ENCODE data around the gene DDX6. TPM values are rescaled to one million over a fixed set of nuclear protein-coding genes. Genes with fewer than 3 reads are reported as not detected.
"Not testable (repeated sequence)": the region's sequence is repeated elsewhere in the genome, so short reads cannot be mapped to it uniquely, and the experiment has no call there.

DDX6 gene
- total and polyA plus RNA-seq, 3 donors from 2014 or later, result 63.5 to 124 (median 105) TPM

DNA sequence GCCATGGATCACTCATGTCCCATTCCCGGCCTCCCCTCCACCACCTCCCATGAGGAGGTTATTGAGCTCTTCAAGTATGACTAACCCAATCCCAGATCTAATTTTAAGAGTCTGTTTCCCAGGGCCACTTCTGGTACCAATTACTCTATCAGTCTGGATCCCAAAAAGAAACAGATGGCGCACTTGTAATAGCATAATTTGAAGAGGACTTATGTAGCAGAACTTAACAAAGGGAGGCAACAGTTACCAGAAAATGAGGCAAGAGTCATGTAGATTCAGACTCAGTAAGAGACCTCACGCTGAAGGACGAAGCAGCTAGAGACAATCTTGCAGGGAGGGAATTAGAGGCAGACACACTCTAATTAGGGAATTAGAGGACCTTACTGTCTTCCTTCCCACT is 46.9 kb downstream of the DDX6 start:
- no peaks in the 10 kb centered on the region for H3K36me3 ChIP-seq (ENCODE audit: low read depth, missing control alignments)
- peaks cover 2% of the 10 kb centered on the region for H3K4me1 ChIP-seq
- DNase-seq, result no peak
- no peak overlapping the region for H3K27ac ChIP-seq
- no peak overlapping the region for H3K4me3 ChIP-seq
- TF ChIP-seq CTCF (IDR thresholded peaks at IDR 0.05), result no peak
- no peak for TF ChIP-seq POLR2A (IDR thresholded peaks at IDR 0.05)
- no peaks in the 10 kb centered on the region for H3K9me3 ChIP-seq
- intact Hi-C loops (cut with DNase I; ENCODE audit: low total_unique reads), result no loop called here
- no peaks in the 10 kb centered on the region for H3K27me3 ChIP-seq
- WGBS, 2 donors, result 85 to 91% methylated on average over 4 of the region's 4 CpGs

- Histone ChIP-seq H3K27ac (no peak overlapping the region), H3K4me3 (no peak overlapping the region), H3K36me3 (ENCODE audit: low read depth, missing control alignments) (no peaks in the 10 kb centered on the region), H3K4me1 (no peaks in the 10 kb centered on the region), H3K9me3 (no peaks in the 10 kb centered on the region), H3K27me3 (no peaks in the 10 kb centered on the region)
- intact Hi-C loops (cut with DNase I; ENCODE audit: low total_unique reads), result no loop called here
- TF ChIP-seq POLR2A (IDR thresholded peaks at IDR 0.05), result no peak
- TF ChIP-seq CTCF (IDR thresholded peaks at IDR 0.05), result no peak
- 85 to 89% methylated on average over 6 of the region's 6 CpGs for WGBS, 2 donors
- DNase-seq, result no peak
These were observed 48.7 kb downstream of the DDX6 start for GRCh38 chr11:118742304-118742703.

DNA sequence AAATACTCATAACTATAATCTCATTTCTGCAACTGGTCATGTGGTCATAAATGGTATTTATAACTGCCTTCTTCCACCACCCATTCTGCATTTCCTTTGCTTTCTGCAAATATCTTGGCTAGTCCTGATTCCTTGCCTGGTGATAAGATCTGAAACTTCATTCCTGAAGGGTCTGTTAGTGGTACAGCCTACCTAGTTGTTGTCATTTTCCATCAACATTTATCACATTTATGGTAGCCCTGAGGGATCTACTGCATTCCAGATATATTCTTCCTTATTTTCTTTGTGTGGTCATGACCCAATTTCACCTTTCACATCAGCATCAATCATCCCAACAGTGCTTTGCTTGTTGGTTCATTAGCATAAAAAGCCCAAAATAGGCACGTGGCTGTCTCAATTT is 50.1 kb downstream of the DDX6 start:
- no peak for DNase-seq
- no peak overlapping the region for H3K4me3 ChIP-seq
- intact Hi-C loops (cut with DNase I; ENCODE audit: low total_unique reads), result no loop called here
- no peaks in the 10 kb centered on the region for H3K36me3 ChIP-seq (ENCODE audit: low read depth, missing control alignments)
- WGBS, 2 donors, result 53 to 58% methylated on average over 1 of the region's 1 CpG
- H3K4me1 ChIP-seq, result no peaks in the 10 kb centered on the region
- no peaks in the 10 kb centered on the region for H3K9me3 ChIP-seq
- H3K27me3 ChIP-seq, result no peaks in the 10 kb centered on the region
- TF ChIP-seq CTCF (IDR thresholded peaks at IDR 0.05) (no peak), POLR2A (IDR thresholded peaks at IDR 0.05) (no peak)
- no peak overlapping the region for H3K27ac ChIP-seq

GRCh38 chr11:118735203-118735602 is 55.8 kb downstream of the DDX6 start:
- DNase-seq, result no peak
- no peaks in the 10 kb centered on the region for H3K4me1 ChIP-seq
- no peaks in the 10 kb centered on the region for H3K36me3 ChIP-seq (ENCODE audit: low read depth, missing control alignments)
- 88 to 97% methylated on average over 2 of the region's 2 CpGs for WGBS, 2 donors
- intact Hi-C loops (cut with DNase I; ENCODE audit: low total_unique reads), result no loop called here
- TF ChIP-seq POLR2A (IDR thresholded peaks at IDR 0.05) (no peak), CTCF (IDR thresholded peaks at IDR 0.05) (no peak)
- H3K27me3 ChIP-seq, result no peaks in the 10 kb centered on the region
- H3K4me3 ChIP-seq, result no peak overlapping the region
- no peaks in the 10 kb centered on the region for H3K9me3 ChIP-seq
- H3K27ac ChIP-seq, result no peak overlapping the region

DNA sequence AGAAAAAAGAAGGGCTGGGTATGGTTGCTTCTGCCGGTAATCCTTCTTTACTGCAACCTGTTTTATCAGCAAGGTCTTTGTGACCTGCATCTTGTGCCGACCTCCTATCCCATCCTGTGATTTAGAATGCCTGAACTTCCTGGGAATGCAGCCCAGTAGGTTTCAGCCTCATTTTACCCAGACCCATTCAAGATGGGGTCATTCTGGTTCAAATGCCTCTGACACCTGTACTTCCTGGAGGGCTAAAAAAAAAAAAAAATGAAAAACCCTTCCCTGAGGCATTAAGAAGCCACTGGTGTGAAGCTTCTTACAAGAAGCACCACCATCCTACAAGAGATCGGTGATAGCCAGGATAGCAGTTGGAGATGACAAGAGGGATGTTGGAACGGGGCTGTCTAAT is 56.9 kb downstream of the DDX6 start:
- H3K4me3 ChIP-seq, result no peak overlapping the region
- H3K4me1 ChIP-seq, result no peaks in the 10 kb centered on the region
- no peaks in the 10 kb centered on the region for H3K27me3 ChIP-seq
- no peaks in the 10 kb centered on the region for H3K9me3 ChIP-seq
- H3K27ac ChIP-seq, result no peak overlapping the region
- DNase-seq, result no peak
- H3K36me3 ChIP-seq (ENCODE audit: low read depth, missing control alignments), result no peaks in the 10 kb centered on the region
- intact Hi-C loops (cut with DNase I; ENCODE audit: low total_unique reads), result no loop called here
- TF ChIP-seq POLR2A (IDR thresholded peaks at IDR 0.05), result no peak
- no peak for TF ChIP-seq CTCF (IDR thresholded peaks at IDR 0.05)
- WGBS, 2 donors, result 45 to 57% methylated on average over 4 of the region's 4 CpGs

- H3K9me3 ChIP-seq; DNase-seq; H3K4me1 ChIP-seq; H3K27me3 ChIP-seq; H3K27ac ChIP-seq; intact Hi-C loops (cut with DNase I; ENCODE audit: low total_unique reads); H3K4me3 ChIP-seq; H3K36me3 ChIP-seq (ENCODE audit: low read depth, missing control alignments): not testable (repeated sequence)
- WGBS, 2 donors, result 74 to 90% methylated on average over 5 to 6 of the region's 6 CpGs
These were observed 61.2 kb downstream of the DDX6 start for GRCh38 chr11:118729753-118730152.

- intact Hi-C loops (cut with DNase I; ENCODE audit: low total_unique reads); H3K9me3 ChIP-seq; H3K27ac ChIP-seq; DNase-seq; H3K4me3 ChIP-seq; H3K36me3 ChIP-seq (ENCODE audit: low read depth, missing control alignments); H3K27me3 ChIP-seq; H3K4me1 ChIP-seq: not testable (repeated sequence)
- WGBS, 2 donors, result 92 to 96% methylated on average over 10 of the region's 10 CpGs
These were observed 62.9 kb downstream of the DDX6 start for GRCh38 chr11:118728112-118728511.

DNA sequence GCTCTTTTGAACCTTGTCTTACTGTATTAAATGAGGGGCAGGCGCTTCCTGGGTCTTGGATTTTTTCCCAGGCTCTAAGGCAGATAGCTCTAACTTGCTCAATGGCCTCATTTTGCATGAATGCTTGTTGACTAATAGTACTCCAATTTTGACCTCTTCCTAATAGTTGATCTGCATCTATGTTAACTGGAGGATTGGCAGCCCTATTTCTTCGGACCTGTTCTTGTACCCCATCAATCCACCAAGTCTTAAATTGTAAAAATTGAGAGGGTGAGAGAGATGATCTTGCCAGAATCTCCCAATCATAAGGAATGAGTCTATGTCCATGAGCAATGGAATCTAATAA is 63.3 kb downstream of the DDX6 start:
- H3K4me3 ChIP-seq; DNase-seq; H3K4me1 ChIP-seq; H3K9me3 ChIP-seq; H3K36me3 ChIP-seq (ENCODE audit: low read depth, missing control alignments); H3K27ac ChIP-seq; H3K27me3 ChIP-seq; intact Hi-C loops (cut with DNase I; ENCODE audit: low total_unique reads): not testable (repeated sequence)
- WGBS, 2 donors, result 89% methylated on average over 2 of the region's 2 CpGs
